Measurements from ENCODE around the gene IL13RA1. TPM values are rescaled to one million over a fixed set of nuclear protein-coding genes. Genes with fewer than 3 reads are reported as not detected.
"Not testable (repeated sequence)": the region's sequence is repeated elsewhere in the genome, so short reads cannot be mapped to it uniquely, and the experiment has no call there.

Gene IL13RA1
- polyA plus RNA-seq, 3 donors: 50.6 to 69.6 (median 54.5) TPM

DNA sequence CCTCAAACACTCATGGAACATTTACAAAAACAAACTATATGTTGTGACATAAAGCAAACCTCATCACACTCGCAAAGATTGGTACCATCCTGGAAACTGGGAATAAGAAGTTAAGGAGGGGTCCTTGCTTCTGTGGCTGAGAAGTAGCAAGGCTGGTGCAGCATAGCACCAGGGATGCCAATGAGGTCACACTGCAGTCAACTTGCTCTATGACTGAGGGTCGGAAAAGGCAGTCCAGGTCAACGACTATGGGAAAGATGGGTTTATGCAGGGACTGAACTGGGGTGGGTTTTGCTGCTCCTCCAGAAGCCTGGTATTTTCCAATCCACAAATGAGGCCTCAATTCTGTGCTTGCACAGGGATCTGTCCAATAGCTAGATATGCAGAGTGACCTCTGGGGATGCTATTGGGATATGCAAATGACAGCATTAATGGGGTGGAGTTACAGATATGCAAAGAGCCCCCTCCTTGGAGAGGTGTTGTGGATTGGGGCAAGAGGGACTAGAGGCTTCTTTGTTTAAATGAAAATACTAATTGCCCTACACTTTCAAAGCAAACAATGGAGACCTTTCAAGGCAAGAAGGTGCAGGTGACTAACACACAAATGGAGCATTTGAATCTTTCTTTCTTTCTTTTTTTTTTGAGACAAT lies 7.2 kb upstream of the IL13RA1 start:
- DNase-seq (ENCODE audit: extremely low read depth in 1 of 11, low read depth in 9 of 11, low spot score in 4 of 11): no peak

- no peak for DNase-seq (ENCODE audit: extremely low read depth in 1 of 11, low read depth in 9 of 11, low spot score in 4 of 11)
Measured at GRCh38 chrX:118723376-118723775, 4.0 kb upstream of the IL13RA1 start.

- no peak for DNase-seq (ENCODE audit: extremely low read depth in 1 of 11, low read depth in 9 of 11, low spot score in 4 of 11)
Measured at GRCh38 chrX:118724365-118724764, 3.0 kb upstream of the IL13RA1 start.

GRCh38 chrX:118724775-118725174 lies 2.6 kb upstream of the IL13RA1 start:
- no peak for DNase-seq (ENCODE audit: extremely low read depth in 1 of 11, low read depth in 9 of 11, low spot score in 4 of 11)

GRCh38 chrX:118726396-118726795 lies 1.0 kb upstream of the IL13RA1 start:
- no peak for DNase-seq (ENCODE audit: extremely low read depth in 1 of 11, low read depth in 9 of 11, low spot score in 4 of 11)

GRCh38 chrX:118727686-118728339 lies 407 bp downstream of the IL13RA1 start:
- DNase-seq (ENCODE audit: extremely low read depth in 1 of 11, low read depth in 9 of 11, low spot score in 4 of 11): peak in 1 of 11 donors; percentile 27

DNA sequence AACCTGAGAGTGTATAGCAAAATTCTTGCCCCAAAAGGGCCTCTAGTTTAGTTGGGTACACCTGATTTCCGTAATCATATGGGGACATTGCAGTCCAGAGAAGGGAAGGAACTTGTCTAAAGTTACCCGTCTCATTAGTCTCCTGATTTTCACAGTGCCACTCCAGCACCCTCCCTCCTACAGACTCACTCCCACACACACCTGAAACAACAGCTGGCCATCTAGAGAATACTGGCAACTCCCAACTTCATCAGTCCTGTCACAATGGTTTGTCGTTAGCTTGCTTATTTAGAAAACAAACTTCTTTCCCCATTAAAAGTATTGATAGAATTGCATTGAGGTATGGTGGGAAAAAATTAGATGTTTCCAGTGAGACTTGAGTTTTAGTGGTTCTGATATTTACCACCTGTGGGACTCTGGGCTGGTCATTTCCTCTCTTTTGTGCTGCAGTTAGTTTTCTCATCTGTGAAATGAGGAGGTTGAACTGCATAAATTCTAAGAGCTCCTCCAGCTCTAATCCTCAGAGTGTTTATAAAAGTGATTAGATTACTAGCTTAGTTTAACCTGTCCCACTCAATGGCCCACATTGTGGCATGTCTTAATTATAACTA lies 1.7 kb downstream of the IL13RA1 start:
- DNase-seq (ENCODE audit: extremely low read depth in 1 of 11, low read depth in 9 of 11, low spot score in 4 of 11): peak in 5 of 11 donors; percentile 35 to 55 (median 39)

DNA sequence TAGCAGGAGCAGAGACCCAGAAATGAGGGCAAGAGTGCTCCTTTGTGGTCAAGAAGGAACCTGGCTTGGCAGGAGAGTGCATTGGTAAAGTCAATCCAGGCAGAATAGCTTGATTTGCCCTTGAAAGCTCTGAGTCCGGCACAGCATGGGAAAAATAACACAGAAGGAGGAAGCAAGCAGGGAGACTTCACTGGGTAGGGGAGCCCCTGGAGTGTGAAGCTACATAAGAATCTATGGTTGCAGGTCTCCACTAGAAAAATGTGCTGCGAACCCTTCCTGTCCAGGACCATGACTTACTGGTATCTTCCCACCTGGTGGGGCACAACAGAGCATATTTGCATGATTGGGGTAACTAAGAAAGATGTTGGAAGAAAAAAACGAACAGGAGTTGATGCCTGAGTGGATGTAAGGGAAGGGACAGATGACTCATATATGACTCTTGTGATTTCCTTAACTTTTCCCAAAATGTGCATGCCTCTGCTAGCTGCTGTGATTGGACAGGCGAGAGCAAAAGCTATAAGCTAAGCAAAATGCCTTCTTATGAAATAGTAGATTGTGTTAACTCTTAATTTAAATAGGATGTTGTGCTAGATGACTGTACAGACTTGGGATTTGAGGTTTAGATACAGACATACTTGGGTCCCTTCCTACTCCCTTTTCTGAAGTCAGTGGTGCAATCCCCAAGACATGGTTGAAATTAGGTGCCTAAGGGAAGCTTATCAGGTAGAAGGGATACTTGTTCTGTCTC lies 3.3 kb downstream of the IL13RA1 start:
- DNase-seq (ENCODE audit: extremely low read depth in 1 of 11, low read depth in 9 of 11, low spot score in 4 of 11): no peak

GRCh38 chrX:118732551-118732950 lies 5.1 kb downstream of the IL13RA1 start:
- DNase-seq (ENCODE audit: extremely low read depth in 1 of 11, low read depth in 9 of 11, low spot score in 4 of 11): not testable (repeated sequence)

- no peak for DNase-seq (ENCODE audit: extremely low read depth in 1 of 11, low read depth in 9 of 11, low spot score in 4 of 11)
Measured at GRCh38 chrX:118734909-118735308, 7.5 kb downstream of the IL13RA1 start.

DNA sequence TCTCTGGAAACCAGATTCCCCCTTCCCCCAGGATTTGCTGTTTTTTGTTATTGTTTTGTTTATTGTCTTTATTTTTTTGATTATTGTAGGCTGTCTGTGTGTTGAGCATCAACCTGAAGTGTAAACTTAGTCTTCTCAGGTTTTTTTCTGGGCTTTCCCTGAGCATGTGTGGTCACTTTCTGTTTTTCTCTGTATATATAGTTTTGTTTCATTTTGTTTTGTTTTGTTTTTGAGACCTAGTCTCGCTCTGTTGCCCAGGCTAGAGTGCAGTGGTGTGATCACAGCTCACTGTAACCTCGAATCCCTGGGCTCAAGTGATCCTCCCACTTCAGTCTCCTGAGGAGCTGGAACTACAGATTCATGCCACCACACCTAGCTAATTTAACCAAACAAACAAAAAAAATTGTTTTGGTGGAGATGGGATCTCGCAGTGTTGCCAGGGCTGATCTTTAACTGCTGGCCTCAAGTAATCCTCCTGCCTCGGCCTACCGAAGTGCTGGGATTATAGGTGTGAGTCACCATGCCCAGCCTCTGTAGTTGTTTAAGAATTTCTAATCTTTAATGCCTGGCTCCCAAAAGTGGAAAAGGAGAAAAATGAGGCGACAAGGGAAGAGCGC lies 9.1 kb downstream of the IL13RA1 start:
- DNase-seq (ENCODE audit: extremely low read depth in 1 of 11, low read depth in 9 of 11, low spot score in 4 of 11): no peak

DNA sequence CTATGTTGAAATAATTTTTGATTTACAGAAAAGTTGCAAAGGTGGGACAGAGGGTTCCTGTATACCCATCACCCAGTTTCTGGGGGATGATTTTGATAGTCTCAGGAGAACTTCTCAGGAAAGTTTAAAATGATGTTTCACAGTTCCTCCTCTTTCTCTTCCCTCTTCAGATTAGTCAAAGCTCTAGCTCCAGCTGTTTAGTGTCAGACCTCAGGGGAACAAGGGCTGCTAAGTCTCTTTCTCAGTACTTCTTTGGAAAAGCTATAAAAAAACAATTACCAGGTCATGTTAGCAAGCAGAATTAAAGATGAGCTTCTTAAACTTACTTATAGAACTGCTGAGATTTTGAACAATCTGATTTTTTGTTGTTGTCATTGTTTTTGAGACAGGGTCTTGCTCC lies 12.2 kb downstream of the IL13RA1 start:
- DNase-seq (ENCODE audit: extremely low read depth in 1 of 11, low read depth in 9 of 11, low spot score in 4 of 11): no peak

DNA sequence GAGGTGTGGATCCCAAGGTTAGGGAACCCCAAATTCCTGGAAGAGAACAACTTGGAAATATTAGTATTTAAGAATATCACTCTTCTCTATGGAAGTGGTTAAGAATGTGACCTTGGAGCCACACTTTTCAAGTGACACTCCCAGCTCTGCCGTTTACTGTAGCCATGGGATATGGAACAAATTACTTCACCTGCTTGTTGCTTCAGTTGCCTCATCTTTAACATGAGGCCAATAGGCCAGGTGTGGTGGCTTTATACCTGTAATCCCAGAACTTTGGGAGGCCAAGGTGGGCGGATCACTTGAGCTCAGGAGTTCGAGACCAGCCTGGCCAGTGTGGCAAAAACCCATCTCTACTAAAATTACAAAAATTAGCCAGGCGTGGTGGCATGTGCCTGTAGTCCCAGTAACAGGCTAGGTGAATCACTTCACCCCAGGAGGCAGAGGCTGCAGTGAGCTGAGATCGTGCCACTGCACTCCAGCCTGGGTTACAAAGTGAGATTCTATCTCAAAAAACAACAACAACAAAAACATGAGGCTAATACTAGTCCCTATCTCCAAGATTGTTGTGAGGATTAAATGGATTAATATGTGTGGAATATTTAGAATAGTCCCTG lies 13.0 kb downstream of the IL13RA1 start:
- no peak for DNase-seq (ENCODE audit: extremely low read depth in 1 of 11, low read depth in 9 of 11, low spot score in 4 of 11)

DNA sequence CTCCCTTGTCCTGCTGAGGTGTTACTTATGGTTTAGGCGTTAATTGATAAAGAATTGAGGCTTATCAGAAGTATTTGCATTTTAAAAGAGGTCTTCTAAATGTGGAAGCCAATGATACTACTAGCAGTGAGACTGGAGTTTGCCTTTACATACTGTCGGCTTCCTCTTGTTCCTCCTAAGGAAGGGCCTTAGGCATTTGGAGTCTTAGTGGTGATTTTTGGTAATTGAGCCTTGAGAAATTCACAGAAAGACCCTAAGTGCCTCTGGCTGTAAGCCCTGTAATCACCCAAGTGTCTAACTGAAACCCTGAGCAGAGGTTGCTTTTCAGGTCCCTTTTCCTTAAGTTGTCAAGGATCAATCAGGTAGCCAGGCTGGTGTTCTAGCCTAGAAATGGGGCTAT lies 14.8 kb downstream of the IL13RA1 start:
- DNase-seq (ENCODE audit: extremely low read depth in 1 of 11, low read depth in 9 of 11, low spot score in 4 of 11): no peak

DNA sequence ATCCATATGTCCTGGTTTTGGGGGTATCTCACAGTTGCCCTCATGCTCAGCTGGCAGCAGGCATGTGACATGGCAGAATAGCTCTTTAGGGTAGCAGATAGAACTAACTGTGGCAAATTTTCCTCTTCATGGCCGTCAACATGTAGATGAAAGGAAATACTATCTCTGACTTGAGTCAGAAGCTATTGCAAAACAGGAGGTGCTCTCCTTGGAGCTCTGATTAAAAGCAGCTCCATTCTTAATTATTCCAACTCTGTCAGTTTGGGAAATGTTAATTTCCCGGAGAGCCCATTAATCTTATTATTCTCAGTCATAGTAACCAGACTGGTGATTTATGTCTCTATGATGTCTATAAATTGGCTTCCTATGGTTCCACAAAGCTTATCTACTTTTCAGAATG lies 18.2 kb downstream of the IL13RA1 start:
- DNase-seq (ENCODE audit: extremely low read depth in 1 of 11, low read depth in 9 of 11, low spot score in 4 of 11): no peak

GRCh38 chrX:118751950-118752783 lies 24.8 kb downstream of the IL13RA1 start:
- DNase-seq (ENCODE audit: extremely low read depth in 1 of 11, low read depth in 9 of 11, low spot score in 4 of 11): no peak

GRCh38 chrX:118755633-118756032 lies 28.2 kb downstream of the IL13RA1 start:
- DNase-seq (ENCODE audit: extremely low read depth in 1 of 11, low read depth in 9 of 11, low spot score in 4 of 11): no peak

GRCh38 chrX:118756101-118756500 lies 28.7 kb downstream of the IL13RA1 start:
- no peak for DNase-seq (ENCODE audit: extremely low read depth in 1 of 11, low read depth in 9 of 11, low spot score in 4 of 11)
